Epidermal melanocyte (primary cell): ENCODE results near the gene SP1.
"Not testable (repeated sequence)": the region's sequence is repeated elsewhere in the genome, so short reads cannot be mapped to it uniquely, and the experiment has no call there.

Source experiments
- DNase-seq: peaks from one replicate; pipeline ENCODE4 v3.0.0; 2011; ENCODE audit warnings: low spot score; ENCODE audit not compliant: insufficient read length

The SP1 gene

GRCh38 chr12:53380104-53380793 lies at the start of gene SP1:
SP1 (plus strand) TSS chr12:53380176; CDS start chr12:53380292, 116 bp downstream.
- no peak for DNase-seq

GRCh38 chr12:53330671-53331070 lies 49.3 kb upstream of the SP1 start:
- DNase-seq = no peak

- not testable (repeated sequence) for DNase-seq
Observed at GRCh38 chr12:53332339-53332738, 47.6 kb upstream of the SP1 start.

GRCh38 chr12:53332744-53333143 lies 47.2 kb upstream of the SP1 start:
- DNase-seq = no peak

- no peak for DNase-seq
Observed at GRCh38 chr12:53333289-53333688, 46.7 kb upstream of the SP1 start.

GRCh38 chr12:53333845-53334244 lies 46.1 kb upstream of the SP1 start:
- no peak for DNase-seq

GRCh38 chr12:53334822-53335221 lies 45.2 kb upstream of the SP1 start:
- DNase-seq = no peak

GRCh38 chr12:53336181-53336681 lies 43.7 kb upstream of the SP1 start, which contains the start of gene SP7:
SP7 (minus strand) TSS chr12:53336354; CDS start chr12:53335646, 708 bp downstream.
- no peak for DNase-seq

GRCh38 chr12:53338017-53338416 lies 42.0 kb upstream of the SP1 start:
- DNase-seq = no peak

- no peak for DNase-seq
Observed at GRCh38 chr12:53338916-53339315, 41.1 kb upstream of the SP1 start.

- no peak for DNase-seq
Observed at GRCh38 chr12:53340398-53340797, 39.6 kb upstream of the SP1 start.

- no peak for DNase-seq
Observed at GRCh38 chr12:53343449-53343848, 36.5 kb upstream of the SP1 start.

GRCh38 chr12:53343969-53344368 lies 36.0 kb upstream of the SP1 start:
- no peak for DNase-seq

GRCh38 chr12:53344487-53344823 lies 35.5 kb upstream of the SP1 start:
- no peak for DNase-seq

- DNase-seq = peak; percentile 77
Observed at GRCh38 chr12:53344824-53345485, 35.0 kb upstream of the SP1 start.

- DNase-seq = no peak
Observed at GRCh38 chr12:53345486-53346188, 34.3 kb upstream of the SP1 start.

- DNase-seq = no peak
Observed at GRCh38 chr12:53346491-53346890, 33.5 kb upstream of the SP1 start.

GRCh38 chr12:53347905-53348304 lies 32.1 kb upstream of the SP1 start:
- DNase-seq = no peak

- DNase-seq = peak; percentile 64
Observed at GRCh38 chr12:53352331-53353256, 27.4 kb upstream of the SP1 start.

- no peak for DNase-seq
Observed at GRCh38 chr12:53353257-53353655, 26.7 kb upstream of the SP1 start.

GRCh38 chr12:53355121-53355520 lies 24.9 kb upstream of the SP1 start:
- DNase-seq = no peak
